Fibroblast of villous mesenchyme (primary cell): Measurements from ENCODE around the gene ACTA2. TPM values are rescaled to one million over a fixed set of nuclear protein-coding genes. Genes with fewer than 3 reads are reported as not detected.

Source experiments
- DNase-seq: peaks from one replicate; pipeline ENCODE4 v3.0.0-alpha.2; 2010; ENCODE audit warnings: low read depth
- H3K4me3 ChIP-seq: 2 replicates; pipeline ENCODE4 v1.5.1; 2011; ENCODE audit warnings: low read depth, mild to moderate bottlenecking, low read length
- CTCF ChIP-seq: IDR thresholded peaks from 2 replicates; pipeline ENCODE4 v1.5.1; 2012; ENCODE audit warnings: low read depth, mild to moderate bottlenecking, low read length; ENCODE audit not compliant: insufficient read depth
- total RNA-seq: library from RNA; depleted of rRNA; stranded (reverse); fragments of >200 nt; gene quantifications from 2 replicates; pipeline ENCODE4 v1.2.3, GENCODE V29; 2012

ACTA2 gene
- total RNA-seq, 1 donor, result 2,403 TPM

- no peak for TF ChIP-seq CTCF
- H3K4me3 ChIP-seq, result no peak overlapping the region
- no peak for DNase-seq
Observed at GRCh38 chr10:88957381-88957780, 4.8 kb upstream of the ACTA2 start.

GRCh38 chr10:88954458-88955083, 2.0 kb upstream of the ACTA2 start:
- peak; percentile 51 for DNase-seq
- H3K4me3 ChIP-seq, result no peak overlapping the region
- TF ChIP-seq CTCF, result no peak

GRCh38 chr10:88953662-88954061, 1.1 kb upstream of the ACTA2 start:
- H3K4me3 ChIP-seq, result no peak overlapping the region
- no peak for TF ChIP-seq CTCF
- no peak for DNase-seq

- H3K4me3 ChIP-seq, result peak overlapping the region; percentile 54
- DNase-seq, result no peak
- no peak for TF ChIP-seq CTCF
Observed at GRCh38 chr10:88949912-88950837, 2.4 kb downstream of the ACTA2 start.

GRCh38 chr10:88949051-88949450, 3.5 kb downstream of the ACTA2 start:
- TF ChIP-seq CTCF, result no peak
- DNase-seq, result no peak
- peak overlapping the region; percentile 12 for H3K4me3 ChIP-seq

- TF ChIP-seq CTCF, result no peak
- DNase-seq, result peak; percentile 82
- H3K4me3 ChIP-seq, result no peak overlapping the region
Observed at GRCh38 chr10:88946965-88947590, 5.5 kb downstream of the ACTA2 start.
